ENCODE data around the gene FOXD4L1.
A peak's percentile ranks its signal among the peaks of the same experiment; 100 is the strongest.
"Not testable (repeated sequence)": the region's sequence is repeated elsewhere in the genome, so short reads cannot be mapped to it uniquely, and the experiment has no call there.

FOXD4L1 gene

DNA sequence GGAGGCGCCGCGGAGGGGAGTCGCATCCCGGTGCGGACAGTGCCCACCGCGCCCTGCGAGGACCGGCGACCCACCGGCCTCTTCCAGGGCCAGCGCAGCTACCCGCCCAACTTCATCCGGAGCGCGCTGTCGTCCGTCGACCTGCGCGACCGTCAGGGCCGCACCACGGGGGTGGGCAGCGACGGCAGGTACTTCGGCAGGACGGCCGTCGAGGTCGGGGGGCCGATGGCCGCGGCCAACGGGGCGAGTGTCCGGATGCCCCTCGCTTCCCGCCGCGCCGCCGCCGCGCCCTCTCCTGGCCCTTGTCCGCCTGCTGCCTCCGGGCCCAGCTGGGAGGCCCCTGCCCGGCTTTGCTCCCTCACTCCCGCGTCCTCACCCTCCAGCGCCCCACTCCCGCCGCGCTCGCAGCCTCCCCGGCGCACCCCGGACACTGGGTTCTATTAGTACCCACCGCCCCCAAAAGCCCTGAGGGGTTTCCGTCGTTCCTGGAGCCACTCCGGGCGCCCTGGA is 43.6 kb downstream of the FOXD4L1 start:
- not testable (repeated sequence) for H3K4me1 Mint-ChIP-seq (ENCODE audit: low read depth); H3K36me3 Mint-ChIP-seq (ENCODE audit: low read depth)

DNA sequence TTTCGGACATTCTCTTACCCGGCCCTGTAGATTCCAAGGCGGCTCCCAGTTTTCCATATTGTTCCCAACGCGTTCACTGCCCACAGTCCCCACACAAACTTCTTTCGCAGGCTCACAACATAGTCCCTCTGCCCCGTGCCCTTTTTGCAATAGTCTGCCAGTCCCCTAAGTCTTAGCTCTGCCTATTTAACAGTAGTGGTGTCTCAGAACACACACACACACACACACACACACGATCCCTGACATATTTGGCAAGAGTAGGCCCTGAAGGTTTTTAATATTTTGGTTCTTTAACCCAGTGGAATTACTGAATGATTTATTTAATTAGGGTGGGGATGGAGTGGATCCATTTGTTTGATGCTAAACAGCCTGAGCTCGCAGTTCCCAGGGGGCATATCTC is 44.1 kb downstream of the FOXD4L1 start:
- Mint-ChIP-seq H3K27me3 (peaks cover 17% of the 10 kb centered on the region), H3K4me3 (peak overlapping the region; percentile 58)
- H3K36me3 Mint-ChIP-seq (ENCODE audit: low read depth); H3K4me1 Mint-ChIP-seq (ENCODE audit: low read depth); H3K9me3 Mint-ChIP-seq; H3K27ac Mint-ChIP-seq; DNase-seq: not testable (repeated sequence)

More for the DNA sequence above, 43.6 kb downstream of the FOXD4L1 start:
- Mint-ChIP-seq H3K27me3 (peaks cover 17% of the 10 kb centered on the region), H3K4me3 (peak overlapping the region; percentile 58)
- H3K27ac Mint-ChIP-seq, H3K9me3 Mint-ChIP-seq: not testable (repeated sequence)
- DNase-seq, result peak; percentile 29
